Measurements from ENCODE around the gene PTK7.

The PTK7 gene

GRCh38 chr6:43186019-43186418 is 109.9 kb downstream of the PTK7 start:
- no peaks in the 10 kb centered on the region for H3K9me3 ChIP-seq (ENCODE audit: control insufficient read depth, low read length)
- no peaks in the 10 kb centered on the region for H3K27me3 ChIP-seq (ENCODE audit: control insufficient read depth, insufficient read depth, low read length)
- no peaks in the 10 kb centered on the region for H3K79me2 ChIP-seq
- H3K4me2 ChIP-seq (ENCODE audit: low read length): no peak overlapping the region
- peaks cover 6% of the 10 kb centered on the region for H3K4me1 ChIP-seq
- no peak overlapping the region for H3K27ac ChIP-seq
- H3K9ac ChIP-seq: no peak overlapping the region
- no peak overlapping the region for H3K4me3 ChIP-seq (ENCODE audit: low read depth, low read length)
- H2AFZ ChIP-seq: no peak overlapping the region
- TF ChIP-seq CTCF (IDR thresholded peaks at IDR 0.05): no peak
- H3K36me3 ChIP-seq (ENCODE audit: control insufficient read depth, insufficient read depth, low read length): no peaks in the 10 kb centered on the region

GRCh38 chr6:43186706-43187105 is 110.6 kb downstream of the PTK7 start:
- Histone ChIP-seq H3K4me2 (ENCODE audit: low read length) (no peak overlapping the region), H3K9ac (no peak overlapping the region), H3K27ac (no peak overlapping the region), H3K4me3 (ENCODE audit: low read depth, low read length) (no peak overlapping the region), H3K27me3 (ENCODE audit: control insufficient read depth, insufficient read depth, low read length) (no peaks in the 10 kb centered on the region), H3K36me3 (ENCODE audit: control insufficient read depth, insufficient read depth, low read length) (no peaks in the 10 kb centered on the region), H3K4me1 (peaks cover 6% of the 10 kb centered on the region), H2AFZ (no peak overlapping the region), H3K79me2 (no peaks in the 10 kb centered on the region), H3K9me3 (ENCODE audit: control insufficient read depth, low read length) (no peaks in the 10 kb centered on the region)
- TF ChIP-seq CTCF (IDR thresholded peaks at IDR 0.05): no peak

- Histone ChIP-seq H3K36me3 (ENCODE audit: control insufficient read depth, insufficient read depth, low read length) (no peaks in the 10 kb centered on the region), H3K4me2 (ENCODE audit: low read length) (no peak overlapping the region), H3K27ac (no peak overlapping the region), H3K4me3 (ENCODE audit: low read depth, low read length) (no peak overlapping the region), H3K4me1 (peaks cover 2% of the 10 kb centered on the region), H3K27me3 (ENCODE audit: control insufficient read depth, insufficient read depth, low read length) (no peaks in the 10 kb centered on the region), H3K79me2 (no peaks in the 10 kb centered on the region), H3K9ac (no peak overlapping the region), H3K9me3 (ENCODE audit: control insufficient read depth, low read length) (no peaks in the 10 kb centered on the region), H2AFZ (no peak overlapping the region)
- no peak for TF ChIP-seq CTCF (IDR thresholded peaks at IDR 0.05)
Observed at GRCh38 chr6:43187821-43188220, 111.7 kb downstream of the PTK7 start.

GRCh38 chr6:43188426-43188825 is 112.3 kb downstream of the PTK7 start:
- Histone ChIP-seq H3K27ac (no peak overlapping the region), H3K4me3 (ENCODE audit: low read depth, low read length) (no peak overlapping the region), H3K9ac (no peak overlapping the region), H3K9me3 (ENCODE audit: control insufficient read depth, low read length) (no peaks in the 10 kb centered on the region), H3K36me3 (ENCODE audit: control insufficient read depth, insufficient read depth, low read length) (no peaks in the 10 kb centered on the region), H2AFZ (no peak overlapping the region), H3K4me2 (ENCODE audit: low read length) (no peak overlapping the region), H3K4me1 (no peaks in the 10 kb centered on the region), H3K79me2 (no peaks in the 10 kb centered on the region), H3K27me3 (ENCODE audit: control insufficient read depth, insufficient read depth, low read length) (no peaks in the 10 kb centered on the region)
- no peak for TF ChIP-seq CTCF (IDR thresholded peaks at IDR 0.05)

- H3K4me1 ChIP-seq: no peaks in the 10 kb centered on the region
- H3K4me2 ChIP-seq (ENCODE audit: low read length): no peak overlapping the region
- TF ChIP-seq CTCF (IDR thresholded peaks at IDR 0.05): no peak
- no peaks in the 10 kb centered on the region for H3K36me3 ChIP-seq (ENCODE audit: control insufficient read depth, insufficient read depth, low read length)
- H3K4me3 ChIP-seq (ENCODE audit: low read depth, low read length): no peak overlapping the region
- H2AFZ ChIP-seq: no peak overlapping the region
- no peaks in the 10 kb centered on the region for H3K27me3 ChIP-seq (ENCODE audit: control insufficient read depth, insufficient read depth, low read length)
- no peak overlapping the region for H3K9ac ChIP-seq
- H3K9me3 ChIP-seq (ENCODE audit: control insufficient read depth, low read length): no peaks in the 10 kb centered on the region
- no peaks in the 10 kb centered on the region for H3K79me2 ChIP-seq
- H3K27ac ChIP-seq: no peak overlapping the region
Observed at GRCh38 chr6:43189776-43190304, 113.7 kb downstream of the PTK7 start.

Measured in parathyroid adenoma (tissue), 2 donors.